ENCODE measurements around the gene RSPO3.

RSPO3 gene

DNA sequence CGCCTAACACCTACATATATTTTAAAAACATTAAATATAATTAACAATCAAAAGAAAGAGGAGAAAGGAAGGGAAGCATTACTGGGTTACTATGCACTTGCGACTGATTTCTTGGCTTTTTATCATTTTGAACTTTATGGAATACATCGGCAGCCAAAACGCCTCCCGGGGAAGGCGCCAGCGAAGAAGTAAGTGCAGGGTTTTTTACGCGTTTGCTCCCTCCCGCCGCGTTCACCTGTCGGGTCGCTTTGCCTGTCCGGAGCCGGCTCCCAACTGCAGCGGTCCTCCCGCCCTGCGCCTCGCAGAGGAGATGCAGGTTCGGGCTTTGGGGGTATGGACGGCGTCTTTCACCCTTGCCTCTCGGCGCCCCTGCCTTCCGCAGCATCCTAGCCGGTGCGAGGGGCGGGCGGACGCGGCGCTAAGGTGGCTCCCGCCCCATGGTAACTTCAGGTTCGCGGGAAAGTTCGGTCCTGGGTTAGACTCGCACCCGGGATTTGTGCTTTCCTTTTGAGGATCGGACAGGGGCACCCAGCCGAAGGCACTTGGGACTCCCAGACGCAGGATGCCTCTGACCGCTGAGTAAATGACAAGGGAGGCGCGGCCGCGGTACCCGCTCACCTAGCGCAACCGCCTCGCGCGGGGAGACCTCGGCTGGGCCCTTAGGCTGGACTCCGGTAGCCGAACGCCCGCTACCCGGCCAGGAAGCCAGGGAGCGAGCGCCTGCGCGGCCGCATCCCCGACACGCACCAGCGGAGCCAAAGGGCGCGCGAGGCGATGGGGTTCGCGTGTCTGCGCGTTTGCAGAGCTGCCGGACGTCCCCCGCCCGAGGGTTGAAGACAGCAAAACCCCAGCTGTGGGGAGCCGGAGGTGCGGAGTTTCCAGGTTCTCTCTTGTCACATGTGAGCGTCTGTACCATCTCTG lies 891 bp downstream of the RSPO3 start:
- H3K4me3 ChIP-seq: peak overlapping the region; percentile 76
- TF ChIP-seq, protein P1, sequence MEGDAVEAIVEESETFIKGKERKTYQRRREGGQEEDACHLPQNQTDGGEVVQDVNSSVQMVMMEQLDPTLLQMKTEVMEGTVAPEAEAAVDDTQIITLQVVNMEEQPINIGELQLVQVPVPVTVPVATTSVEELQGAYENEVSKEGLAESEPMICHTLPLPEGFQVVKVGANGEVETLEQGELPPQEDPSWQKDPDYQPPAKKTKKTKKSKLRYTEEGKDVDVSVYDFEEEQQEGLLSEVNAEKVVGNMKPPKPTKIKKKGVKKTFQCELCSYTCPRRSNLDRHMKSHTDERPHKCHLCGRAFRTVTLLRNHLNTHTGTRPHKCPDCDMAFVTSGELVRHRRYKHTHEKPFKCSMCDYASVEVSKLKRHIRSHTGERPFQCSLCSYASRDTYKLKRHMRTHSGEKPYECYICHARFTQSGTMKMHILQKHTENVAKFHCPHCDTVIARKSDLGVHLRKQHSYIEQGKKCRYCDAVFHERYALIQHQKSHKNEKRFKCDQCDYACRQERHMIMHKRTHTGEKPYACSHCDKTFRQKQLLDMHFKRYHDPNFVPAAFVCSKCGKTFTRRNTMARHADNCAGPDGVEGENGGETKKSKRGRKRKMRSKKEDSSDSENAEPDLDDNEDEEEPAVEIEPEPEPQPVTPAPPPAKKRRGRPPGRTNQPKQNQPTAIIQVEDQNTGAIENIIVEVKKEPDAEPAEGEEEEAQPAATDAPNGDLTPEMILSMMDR (IDR thresholded peaks at IDR 0.05): no peak
- DNase-seq (ENCODE audit: low spot score): no peak
- no peak overlapping the region for H3K27ac ChIP-seq

DNA sequence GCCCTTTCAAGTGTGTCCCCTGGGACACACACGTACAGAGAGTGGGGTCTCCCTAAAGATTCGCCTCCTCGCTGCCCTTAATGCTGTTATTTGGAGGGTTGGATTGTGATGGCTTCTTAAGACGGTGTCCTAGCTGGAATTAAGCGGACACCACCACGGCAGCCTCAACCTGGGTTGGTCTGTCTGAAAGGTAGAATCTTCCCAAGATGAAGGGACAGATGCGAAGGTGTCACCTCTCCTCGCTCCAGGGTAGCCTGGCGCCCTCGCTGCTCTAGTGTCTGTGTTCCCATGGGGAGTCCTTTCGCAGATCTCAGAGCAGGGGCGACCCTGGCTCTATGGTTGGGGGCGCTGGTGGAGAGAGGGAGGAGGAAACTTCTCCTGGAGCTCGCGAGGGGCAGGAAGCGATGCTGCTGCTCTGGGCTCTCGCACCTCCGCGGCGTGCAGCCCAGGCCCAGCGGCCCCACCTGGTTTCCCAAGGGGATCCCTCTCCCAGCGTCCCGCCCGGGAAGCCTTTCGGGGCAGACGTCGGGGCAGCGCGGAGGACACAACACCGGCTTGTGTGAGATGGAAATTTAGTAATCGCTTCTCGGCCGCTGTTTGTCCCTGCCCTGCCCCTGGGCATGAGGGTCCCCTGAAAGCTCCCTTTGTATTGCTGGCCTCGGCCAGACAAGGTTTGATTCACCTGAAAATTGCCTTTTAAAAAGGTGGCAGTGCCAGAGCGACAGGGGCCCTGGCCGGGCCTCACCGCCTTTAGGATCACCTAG lies 1.7 kb downstream of the RSPO3 start:
- TF ChIP-seq, protein P1 (IDR thresholded peaks at IDR 0.05): no peak
- no peak for DNase-seq (ENCODE audit: low spot score)
- peak overlapping the region; percentile 76 for H3K4me3 ChIP-seq
- H3K27ac ChIP-seq: no peak overlapping the region

DNA sequence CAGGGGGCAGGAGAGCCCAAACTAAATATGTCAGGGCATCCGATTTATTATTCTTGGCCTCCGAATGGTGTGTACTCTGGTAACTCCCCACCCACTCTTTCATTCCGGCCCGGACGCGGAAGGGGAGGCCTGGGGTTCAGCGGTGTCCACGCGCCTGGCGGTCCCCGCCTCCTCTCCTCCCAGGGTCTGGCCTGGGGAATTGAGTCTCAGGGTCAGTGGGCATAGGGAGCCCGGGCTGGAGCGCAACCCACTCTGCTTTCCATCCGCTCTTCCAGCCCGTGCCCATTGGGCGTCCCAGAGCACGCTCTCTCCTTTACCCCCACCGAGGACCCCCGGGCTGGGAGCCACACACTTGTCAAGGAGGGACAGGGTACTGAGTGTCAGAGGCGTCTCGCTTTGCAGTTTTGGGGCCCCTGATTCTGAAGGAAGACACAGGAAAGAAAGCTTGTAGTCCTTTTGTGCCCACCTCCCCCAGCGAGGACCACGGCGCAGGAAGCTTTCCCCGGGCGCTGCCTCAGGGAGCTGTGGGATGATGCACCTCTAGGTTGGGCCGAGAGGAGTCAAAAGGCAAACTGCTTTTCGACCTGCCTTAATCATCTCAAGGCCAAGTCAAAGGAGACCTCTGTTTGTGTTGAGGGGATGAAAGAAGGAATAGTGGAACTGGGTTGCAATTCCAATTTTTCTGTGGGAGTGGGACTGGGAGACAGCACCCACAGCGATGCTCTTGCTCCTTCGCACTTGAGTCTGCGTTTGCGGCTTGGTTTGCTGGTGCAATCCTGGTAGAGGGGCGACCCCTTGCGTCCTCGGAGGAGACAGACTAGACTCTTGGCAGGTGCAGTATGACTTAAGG lies 2.5 kb downstream of the RSPO3 start:
- no peak overlapping the region for H3K27ac ChIP-seq
- H3K4me3 ChIP-seq: peak overlapping the region; percentile 76
- no peak for DNase-seq (ENCODE audit: low spot score)

DNA sequence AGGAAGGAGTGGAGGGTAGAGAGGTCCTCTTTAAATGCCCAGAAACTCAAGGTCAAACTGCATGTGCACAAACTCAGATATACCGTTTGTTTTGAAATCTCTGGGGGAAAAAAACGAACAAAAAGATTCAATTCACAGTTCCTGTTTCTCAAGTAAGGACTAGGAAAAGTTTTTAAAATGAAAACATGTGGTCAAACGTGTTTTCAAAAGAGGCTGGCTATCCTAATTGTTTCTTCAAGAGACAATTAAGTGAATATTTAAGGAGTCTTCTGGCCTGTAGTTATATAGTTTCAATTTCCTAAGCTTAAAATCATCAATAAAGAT lies 3.1 kb downstream of the RSPO3 start:
- Histone ChIP-seq H3K27ac (no peak overlapping the region), H3K4me3 (no peak overlapping the region)
- DNase-seq (ENCODE audit: low spot score): no peak
- TF ChIP-seq, protein P1 (IDR thresholded peaks at IDR 0.05): no peak

More for the DNA sequence above, 2.5 kb downstream of the RSPO3 start:
- TF ChIP-seq, protein P1 (IDR thresholded peaks at IDR 0.05): no peak

DNA sequence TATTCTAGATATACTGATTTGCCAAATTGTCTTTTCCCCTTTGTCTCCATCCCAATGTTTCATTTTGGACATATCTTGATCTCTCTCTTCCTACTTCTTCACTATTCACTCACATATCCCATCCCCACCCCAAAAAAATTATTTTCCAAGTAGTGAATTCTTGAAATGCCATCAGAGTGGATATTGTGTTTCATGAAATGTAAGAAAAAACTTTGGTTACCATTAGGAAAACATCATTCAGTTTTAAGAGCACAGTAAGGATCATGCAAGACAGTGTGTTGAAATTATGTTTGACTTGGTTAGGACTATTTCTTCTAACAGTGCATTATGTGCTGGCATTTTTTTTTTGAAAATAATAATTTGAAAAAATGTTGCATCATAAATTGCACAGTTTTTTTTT lies 5.7 kb downstream of the RSPO3 start:
- TF ChIP-seq, protein P1 (IDR thresholded peaks at IDR 0.05): no peak
- no peak overlapping the region for H3K4me3 ChIP-seq
- DNase-seq (ENCODE audit: low spot score): no peak
- H3K27ac ChIP-seq: no peak overlapping the region

DNA sequence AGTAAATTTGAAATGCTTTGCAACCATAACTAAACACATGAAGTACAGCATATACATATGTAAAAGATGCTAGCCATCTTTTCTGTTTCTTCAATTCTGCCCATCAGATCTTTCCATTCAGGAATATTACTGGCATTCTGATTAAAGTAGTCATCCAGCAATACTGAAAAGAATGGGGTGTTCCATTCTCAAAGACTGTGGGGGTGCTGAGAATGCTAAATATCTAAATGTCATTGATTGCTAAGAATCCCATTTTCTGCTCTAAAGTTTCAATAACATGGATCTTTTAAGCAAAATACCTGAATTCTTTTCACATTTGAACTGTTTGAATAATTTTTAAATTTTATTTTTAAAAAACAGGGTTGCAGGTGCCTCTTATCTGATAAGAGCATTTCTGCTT lies 6.2 kb downstream of the RSPO3 start:
- DNase-seq (ENCODE audit: low spot score): no peak
- Histone ChIP-seq H3K4me3 (no peak overlapping the region), H3K27ac (no peak overlapping the region)
- TF ChIP-seq, protein P1 (IDR thresholded peaks at IDR 0.05): no peak

Data from coronary artery (tissue), 2 donors.